GM21423 (cell line): ENCODE data around the gene SLC9C2.
"Not testable (repeated sequence)": the region's sequence is repeated elsewhere in the genome, so short reads cannot be mapped to it uniquely, and the experiment has no call there.

Experiments
- ATAC-seq: cut with Tn5 transposase; IDR thresholded peaks from one replicate; pipeline ENCODE4 v1.9.1; 2021; ENCODE audit warnings: mild to moderate bottlenecking, moderate library complexity; ENCODE audit not compliant: unreplicated experiment

The SLC9C2 gene

DNA sequence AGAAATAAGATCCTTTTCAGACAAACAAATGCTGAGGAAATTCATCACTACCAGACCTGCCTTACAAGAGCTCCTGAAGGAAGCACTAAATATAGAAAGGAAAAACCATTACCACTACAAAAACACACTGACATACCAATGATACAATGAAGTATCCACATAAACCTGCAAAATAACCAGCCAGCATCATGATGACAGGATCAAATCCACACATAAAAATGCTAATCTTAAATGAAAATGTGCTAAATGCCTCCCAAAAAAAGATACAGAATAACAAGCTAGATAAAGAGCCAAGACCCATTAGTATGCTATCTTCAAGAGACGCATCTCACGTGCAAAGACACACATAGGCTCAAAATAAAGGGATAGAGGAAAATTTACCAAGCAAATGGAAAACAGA is 140.2 kb downstream of the SLC9C2 start:
- not testable (repeated sequence) for ATAC-seq

DNA sequence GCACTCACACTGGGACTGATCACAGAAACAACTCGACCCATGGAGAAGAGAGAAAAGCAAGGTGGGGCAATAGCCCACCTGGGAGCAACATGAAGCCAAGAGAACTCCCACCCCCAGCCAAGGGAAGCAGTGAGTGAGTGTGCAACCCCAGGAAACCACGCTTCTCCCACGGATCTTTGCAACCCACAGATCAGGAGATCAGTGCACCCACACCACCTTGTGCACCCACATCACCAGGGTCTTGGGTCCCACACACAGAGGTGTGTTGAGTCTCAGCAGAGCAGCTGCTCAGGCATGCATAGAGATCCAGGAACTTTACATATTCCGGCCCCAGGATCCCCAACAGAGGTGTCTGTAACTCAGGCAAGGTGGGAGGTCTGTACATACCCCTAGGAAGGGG is 143.0 kb downstream of the SLC9C2 start:
- no peak for ATAC-seq

GRCh38 chr1:173454966-173455524 is 147.8 kb downstream of the SLC9C2 start:
- ATAC-seq, result no peak

- ATAC-seq, result no peak
Measured at GRCh38 chr1:173453982-173454381, 148.9 kb downstream of the SLC9C2 start.

DNA sequence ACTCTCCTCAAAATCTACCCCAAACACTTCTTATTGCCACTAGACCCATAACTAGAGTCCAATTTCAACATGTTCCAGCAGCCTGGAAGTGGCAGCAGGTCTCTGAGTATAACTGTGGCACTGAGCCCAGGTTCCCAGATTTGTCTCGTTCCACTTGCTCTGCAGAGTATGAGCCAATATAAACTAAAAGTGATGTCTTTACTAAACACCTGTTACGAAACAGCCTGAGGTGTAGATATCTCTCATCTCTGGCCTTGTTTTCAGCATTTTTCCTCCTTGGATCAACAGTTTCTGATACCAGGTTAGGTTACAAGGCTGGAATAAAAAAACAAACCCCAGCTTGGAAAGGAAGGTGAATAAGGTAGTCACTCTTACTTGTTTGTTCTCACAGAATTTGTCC is 150.9 kb downstream of the SLC9C2 start:
- no peak for ATAC-seq
